Mucosa of gallbladder (tissue), 1 donor: ENCODE data around the gene MOGAT3. TPM values are rescaled to one million over a fixed set of nuclear protein-coding genes. Genes with fewer than 3 reads are reported as not detected.

Source experiments
- DNase-seq: peaks from one replicate; pipeline ENCODE4 v3.0.0-alpha.2; 2020; ENCODE audit warnings: low spot score
- total RNA-seq: library from RNA; stranded (reverse); gene quantifications from one replicate; pipeline ENCODE4 v1.2.1, GENCODE V29; 2021
- donor health status: DM: no; HTN: no; CAD: no.

Gene MOGAT3, protein sequence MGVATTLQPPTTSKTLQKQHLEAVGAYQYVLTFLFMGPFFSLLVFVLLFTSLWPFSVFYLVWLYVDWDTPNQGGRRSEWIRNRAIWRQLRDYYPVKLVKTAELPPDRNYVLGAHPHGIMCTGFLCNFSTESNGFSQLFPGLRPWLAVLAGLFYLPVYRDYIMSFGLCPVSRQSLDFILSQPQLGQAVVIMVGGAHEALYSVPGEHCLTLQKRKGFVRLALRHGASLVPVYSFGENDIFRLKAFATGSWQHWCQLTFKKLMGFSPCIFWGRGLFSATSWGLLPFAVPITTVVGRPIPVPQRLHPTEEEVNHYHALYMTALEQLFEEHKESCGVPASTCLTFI
- 0.14 TPM for total RNA-seq

DNA sequence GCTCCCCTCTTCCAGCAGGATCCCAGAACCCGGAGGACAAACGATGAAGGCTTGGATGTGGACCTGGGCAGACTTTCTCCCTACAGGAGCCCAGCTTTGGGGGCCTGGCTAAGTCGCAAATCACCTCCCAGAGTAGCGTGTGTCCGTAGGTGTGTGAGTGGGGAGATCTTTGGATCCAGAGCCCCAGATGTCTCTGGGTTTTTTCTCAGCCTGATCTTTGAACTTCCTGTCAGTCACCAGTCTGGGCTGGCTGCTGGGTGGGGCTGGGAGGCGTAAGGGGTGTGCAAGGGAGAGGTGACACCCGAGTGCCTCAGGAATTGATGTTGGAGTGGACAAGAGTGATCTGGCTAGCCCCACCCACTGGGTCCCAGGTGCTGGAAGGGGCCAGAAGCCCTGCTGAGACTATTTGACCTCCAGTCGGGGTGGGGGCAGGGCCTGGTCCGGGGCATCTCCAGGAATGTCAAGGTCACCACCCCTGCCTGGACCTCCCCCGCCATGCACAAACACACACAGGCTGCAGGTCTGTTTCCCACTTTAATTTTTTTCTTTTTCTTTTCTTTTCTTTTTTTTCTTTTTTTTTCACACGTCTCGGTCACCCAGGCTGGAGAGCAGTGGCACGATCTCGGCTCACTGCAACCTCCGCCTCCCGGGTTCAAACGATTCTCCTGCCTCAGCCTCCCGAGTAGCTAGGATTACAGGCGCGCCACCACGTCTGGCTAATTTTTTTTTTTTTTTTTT is at the start of gene MOGAT3:
Gene MOGAT3 (minus strand): TSS at position 175 of the 738 bp plus-strand sequence. CDS start 182 bp downstream, outside the sequence.
- no peak for DNase-seq

DNA sequence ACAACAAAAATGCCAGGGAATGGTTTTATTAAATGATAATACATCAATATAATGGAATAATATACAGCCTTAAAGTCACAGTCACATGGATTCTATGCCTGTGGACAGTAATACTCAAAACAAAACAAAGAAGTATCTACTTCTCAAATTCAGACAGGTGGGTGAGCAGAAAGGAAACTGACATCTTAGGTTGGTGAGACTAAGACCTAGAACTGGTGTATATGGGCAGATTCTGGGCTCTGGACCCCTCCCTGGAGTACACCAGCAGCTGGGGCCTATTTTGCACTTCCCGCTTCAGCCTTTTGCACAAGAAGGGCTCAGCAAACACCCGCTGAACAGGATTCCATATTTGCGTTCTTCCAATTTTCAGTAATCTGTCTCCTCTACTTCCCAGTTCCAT is 49.5 kb upstream of the MOGAT3 start:
- no peak for DNase-seq

DNA sequence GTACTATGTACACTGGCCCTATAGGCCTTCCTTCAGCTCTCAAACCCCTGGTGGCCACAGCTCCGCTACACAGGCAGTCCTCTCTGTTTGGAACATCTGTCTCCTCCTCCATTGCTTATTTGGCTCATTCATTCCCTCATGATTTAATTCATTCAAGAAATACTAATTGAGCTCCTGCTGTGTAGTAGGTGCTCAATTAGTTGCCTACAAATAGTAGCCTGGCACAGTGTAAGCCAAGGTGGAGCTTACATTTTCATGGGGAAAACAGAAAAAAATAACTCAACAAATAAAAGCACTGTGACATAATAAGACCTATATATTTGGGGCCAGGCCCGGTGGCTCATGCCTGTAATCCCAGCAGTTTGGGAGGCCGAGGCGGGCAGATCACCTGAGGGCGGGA is 47.4 kb upstream of the MOGAT3 start:
- DNase-seq: no peak

DNA sequence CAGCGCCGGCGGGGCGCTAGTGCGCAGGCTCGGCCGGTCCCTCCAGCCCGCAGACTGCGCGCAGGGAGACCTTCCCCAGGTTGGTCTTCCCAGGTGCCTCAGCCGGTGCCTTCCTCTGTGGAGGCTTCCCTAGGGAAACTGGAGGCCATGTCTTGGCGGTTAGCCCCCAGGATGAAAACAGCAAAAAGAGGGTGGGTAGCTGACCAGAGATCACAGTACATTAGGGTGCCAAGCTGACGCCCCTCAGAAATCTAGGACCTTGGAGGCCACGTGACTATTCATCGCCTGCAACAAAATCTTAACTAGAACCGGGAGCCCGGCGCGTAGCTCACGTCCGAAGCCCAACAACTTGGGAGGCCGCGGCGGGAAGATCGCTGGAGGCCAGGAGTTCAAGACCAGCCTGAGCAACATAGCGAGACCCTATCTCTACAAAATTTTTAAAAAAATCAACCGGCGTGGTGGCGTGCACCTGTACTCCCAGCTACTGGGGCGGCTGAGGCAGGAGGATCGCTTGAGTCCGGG is 44.4 kb upstream of the MOGAT3 start:
- no peak for DNase-seq

DNA sequence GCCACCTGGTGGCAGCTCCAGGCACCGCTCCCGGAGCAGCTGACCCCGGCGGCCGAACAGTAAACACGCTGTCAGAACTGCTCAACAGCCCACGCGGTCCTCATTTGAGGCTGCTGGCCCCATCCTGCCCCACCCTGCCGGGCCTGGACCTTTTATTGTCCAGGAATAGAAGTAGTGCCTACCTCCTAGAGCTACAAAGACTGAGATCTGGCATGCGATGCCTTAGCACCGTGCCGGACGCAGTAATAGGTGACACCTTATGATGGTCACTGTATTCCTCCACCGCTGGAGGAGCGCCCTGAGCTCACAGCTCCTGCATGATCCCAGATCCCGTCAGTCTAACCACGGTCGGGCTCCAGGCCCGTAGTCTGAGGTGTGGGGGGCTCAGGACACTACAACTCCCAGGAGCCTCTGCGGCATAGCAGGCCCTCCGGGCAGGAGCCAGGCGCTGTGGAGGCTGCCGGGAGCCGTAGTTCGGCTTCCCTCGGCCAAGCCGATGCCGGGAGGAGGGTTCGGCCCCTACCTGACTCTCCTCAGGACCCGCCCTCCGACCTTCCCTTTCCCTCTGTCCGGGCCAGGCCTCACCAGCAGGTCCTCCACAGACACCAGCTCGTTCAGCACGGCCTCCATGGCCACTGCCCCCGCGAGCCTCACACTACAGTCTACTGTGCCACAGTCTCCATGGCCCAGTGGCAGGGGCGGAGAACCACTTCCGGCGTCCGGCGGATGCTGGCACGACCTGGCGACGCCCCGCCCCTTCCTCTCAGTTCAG is 43.7 kb upstream of the MOGAT3 start, which contains the start of gene FIS1:
Gene FIS1 (minus strand): TSS at position 707 of the 772 bp plus-strand sequence. CDS start 77 bp downstream, at position 630.
- peak; percentile 93 for DNase-seq

DNA sequence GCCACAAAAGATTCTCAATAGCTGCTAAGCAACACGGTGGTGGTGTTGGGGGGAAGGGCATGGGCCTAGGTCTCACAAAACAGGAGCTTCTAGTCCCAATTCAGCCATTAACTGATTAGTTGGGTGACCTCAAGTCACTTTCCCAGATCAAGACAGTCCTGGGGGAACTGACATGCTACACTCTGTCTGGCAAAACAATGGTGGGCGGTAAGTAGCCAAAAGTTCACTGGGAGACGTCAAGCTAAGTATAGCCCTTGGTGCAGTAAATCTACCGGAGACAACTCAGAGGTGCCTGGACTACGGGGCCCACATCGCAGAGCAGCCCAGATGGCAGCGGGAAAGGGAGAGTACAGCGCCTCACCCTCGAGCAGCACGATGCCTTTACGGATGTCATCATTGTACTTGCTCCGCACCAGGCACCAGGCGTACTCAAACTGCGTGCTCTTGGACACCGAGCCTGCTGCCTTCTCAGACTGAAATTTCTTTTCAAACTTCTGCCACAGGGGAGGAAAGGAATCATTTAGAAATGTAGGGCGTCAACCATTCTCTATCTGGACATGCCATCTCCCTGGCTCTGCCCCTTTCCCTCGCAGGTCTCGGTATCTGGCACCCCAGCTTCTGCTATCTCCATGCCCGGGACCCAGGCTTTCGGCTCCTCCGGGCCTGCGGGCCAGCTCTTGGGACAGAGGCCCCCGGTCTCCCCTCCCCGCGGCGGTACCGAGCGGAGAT is 43.0 kb upstream of the MOGAT3 start:
- DNase-seq: no peak

DNA sequence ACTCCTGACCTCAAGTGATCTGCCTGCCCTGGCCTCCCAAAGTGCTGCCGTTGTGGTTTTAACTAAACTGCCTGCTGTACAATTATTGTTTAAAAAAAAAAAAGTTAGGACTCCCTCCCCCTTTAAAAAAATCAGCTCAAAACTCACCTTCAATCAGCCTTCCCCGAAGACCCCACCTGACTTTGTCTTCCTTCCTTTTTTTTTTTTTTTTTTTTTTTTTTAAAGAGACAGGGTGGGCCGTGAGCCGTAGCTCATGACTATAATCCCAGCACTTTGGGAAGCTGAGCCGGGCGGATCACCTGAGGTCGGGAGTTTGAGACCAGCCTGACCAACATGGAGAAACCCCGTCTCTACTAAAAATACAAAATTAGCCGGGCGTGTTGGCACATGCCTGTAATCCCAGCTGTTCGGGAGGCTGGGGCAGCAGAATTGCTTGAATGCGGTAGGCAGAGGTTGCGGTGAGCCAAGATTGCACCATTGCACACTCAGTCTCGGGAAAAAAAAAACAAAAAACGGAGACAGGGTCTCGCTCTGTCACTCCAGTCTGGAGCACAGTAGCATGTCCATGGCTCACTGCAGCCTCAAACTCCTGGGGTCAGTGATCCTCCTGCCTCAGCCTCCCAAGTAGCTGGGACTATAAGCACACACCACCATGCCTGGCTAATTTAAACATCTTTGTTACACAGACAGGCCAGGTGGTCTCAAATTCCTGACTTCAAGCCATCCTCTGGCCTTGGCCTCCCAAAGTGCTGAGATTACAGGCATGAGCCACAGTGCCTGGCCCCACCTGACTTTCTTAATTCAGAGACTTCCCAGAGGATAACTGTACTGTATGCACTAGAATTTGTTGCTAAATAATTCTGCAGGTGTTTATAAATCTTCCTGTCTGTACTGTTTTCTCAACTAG is 40.9 kb upstream of the MOGAT3 start:
- no peak for DNase-seq

DNA sequence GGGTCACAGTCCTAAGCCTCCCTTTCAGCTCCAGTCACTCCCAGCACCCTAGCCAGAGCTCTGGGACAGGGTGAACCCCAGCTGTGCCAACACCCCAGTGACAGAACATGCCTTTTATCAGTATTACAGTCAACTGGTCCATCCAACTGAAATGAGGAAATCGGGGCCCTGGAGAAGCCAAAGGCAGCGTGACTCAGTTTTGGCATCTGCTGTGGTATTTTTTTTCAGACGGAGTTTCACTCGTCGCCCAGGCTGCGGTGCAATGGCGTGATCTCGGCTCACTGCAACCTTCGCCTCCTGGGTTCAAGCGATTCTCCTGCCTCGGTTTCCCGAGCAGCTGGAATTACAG is 40.2 kb upstream of the MOGAT3 start:
- DNase-seq: no peak

DNA sequence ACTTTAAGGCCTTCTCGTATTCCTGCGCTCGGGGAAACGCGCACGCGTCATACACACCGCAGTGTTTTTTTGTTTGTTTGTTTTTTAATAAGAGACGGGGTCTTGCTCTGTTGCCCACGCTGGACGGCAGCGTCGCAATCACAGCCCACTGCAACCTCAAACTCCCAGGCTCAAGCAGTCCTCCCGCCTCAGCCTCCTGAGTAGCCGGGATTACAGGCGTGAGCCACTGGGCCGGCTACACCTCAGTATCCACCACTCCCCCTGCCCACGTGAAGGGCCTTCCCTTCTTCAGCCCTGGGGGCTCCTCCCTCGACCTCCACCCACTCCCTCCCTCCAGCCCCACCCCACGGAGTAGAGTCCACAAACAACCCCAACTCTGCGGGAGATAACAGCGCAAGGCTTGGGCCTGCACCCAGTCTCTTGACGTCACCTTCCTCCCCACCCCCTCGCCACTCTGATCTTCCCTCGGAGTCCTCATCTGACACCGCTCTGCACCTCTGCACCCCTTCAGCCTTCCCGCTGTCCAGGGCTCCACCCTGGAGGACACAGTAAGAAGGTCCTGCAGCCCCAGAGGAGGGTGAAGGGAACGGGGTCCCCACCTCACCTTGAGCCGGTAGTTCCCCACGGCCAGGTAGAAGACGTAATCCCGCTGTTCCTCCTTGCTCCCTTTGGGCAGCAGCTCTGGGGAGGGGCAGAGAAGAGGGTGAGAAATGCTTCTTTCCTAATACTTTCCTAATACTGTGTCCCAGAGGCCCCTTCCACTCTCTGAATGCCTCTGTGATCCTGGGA is 39.6 kb upstream of the MOGAT3 start:
- peak; percentile 47 for DNase-seq

DNA sequence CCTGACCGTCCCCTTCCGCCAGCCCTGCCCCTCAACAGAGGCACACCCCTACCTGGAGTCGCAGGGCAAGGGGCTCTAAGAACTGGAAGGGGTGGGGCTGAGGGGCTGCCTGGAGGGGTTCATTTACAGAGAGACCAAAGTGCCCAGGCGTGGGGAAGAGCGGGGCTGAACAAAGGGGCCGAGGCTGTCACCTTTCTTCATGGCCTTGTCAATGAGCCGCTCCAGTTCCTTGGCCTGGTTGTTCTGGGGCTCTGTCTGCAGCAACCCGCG is 39.0 kb upstream of the MOGAT3 start:
- no peak for DNase-seq

DNA sequence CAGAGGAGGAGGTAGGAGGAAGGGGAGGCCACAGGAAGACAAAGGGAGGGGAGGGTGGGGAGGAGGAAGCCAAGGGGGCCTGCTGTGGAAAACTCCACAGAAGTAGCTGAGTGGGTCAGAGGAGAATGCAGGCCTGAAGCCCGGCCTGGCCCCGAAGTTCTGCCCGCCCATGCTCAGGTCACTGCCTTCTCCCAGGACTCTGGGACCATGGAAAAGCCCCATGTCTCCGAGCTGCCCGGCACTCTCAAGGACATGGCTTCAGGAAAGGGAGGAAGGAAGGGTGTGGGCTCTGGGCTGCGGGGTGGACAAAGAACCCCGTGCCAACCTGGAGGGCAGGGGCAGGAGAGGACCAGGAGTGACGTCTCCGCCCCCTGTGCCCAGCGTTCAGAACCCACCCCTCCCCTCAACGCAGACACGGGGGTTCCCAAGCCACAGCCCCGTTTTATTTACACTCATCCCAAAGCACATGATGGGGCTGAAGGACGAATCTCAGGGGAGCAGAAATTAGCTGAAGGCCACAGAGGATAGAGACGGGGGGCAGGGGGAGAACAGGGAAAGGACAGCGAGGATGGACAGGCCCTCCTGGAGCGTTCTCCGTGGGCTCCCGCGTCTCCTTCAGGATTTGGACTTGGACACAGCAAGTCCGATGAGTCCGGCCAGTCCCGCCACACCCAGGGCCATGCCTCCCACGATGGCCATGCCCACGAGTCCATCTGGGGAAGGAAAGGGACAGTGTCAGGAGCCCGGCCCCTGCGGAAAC is 38.5 kb upstream of the MOGAT3 start:
- DNase-seq: no peak

DNA sequence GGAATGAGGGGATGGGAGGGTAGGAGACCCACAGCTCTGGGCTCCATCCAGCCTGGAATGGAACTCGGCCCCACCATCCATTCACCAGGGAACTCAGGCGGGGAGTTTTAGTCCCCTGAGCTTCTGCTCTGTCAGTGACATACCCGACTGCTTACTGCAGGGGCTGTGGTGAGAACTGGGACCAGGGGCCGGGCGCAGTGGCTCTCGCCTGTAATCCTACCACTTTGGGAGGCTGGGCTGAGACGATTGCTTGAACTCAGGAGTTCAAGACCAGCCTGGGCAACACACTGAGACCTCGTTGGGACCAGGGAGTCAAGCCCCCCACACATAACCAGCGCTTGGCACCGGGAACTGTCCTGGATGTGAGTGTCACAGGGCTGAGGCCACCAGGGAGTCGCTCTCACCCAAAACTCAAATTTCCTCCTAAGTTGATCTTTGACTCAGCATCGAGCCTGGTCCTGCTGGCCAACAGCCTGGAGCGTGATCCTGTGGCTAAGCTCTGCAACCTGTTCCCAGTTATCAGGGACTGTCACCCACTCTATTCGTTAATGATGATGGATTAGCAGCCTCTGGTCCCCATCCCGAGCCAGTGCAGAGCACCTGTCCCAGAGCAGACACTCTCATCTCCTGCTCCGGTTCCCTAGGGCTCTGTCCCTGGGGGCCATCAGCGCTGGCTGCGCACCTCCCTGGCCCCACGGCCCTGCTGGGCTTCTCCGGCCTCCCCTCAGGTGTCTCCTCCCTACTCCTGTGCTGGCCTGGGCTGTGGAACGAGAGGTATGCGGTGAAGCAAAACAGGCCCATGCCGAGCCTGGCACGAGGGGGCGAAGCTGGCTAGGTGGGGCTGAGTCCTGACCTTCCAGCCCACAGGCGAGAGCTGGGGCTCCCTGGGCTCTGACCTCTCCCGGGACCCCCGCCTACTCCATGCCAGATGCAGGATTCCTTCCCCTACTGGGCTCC is 37.7 kb upstream of the MOGAT3 start:
- DNase-seq: no peak

DNA sequence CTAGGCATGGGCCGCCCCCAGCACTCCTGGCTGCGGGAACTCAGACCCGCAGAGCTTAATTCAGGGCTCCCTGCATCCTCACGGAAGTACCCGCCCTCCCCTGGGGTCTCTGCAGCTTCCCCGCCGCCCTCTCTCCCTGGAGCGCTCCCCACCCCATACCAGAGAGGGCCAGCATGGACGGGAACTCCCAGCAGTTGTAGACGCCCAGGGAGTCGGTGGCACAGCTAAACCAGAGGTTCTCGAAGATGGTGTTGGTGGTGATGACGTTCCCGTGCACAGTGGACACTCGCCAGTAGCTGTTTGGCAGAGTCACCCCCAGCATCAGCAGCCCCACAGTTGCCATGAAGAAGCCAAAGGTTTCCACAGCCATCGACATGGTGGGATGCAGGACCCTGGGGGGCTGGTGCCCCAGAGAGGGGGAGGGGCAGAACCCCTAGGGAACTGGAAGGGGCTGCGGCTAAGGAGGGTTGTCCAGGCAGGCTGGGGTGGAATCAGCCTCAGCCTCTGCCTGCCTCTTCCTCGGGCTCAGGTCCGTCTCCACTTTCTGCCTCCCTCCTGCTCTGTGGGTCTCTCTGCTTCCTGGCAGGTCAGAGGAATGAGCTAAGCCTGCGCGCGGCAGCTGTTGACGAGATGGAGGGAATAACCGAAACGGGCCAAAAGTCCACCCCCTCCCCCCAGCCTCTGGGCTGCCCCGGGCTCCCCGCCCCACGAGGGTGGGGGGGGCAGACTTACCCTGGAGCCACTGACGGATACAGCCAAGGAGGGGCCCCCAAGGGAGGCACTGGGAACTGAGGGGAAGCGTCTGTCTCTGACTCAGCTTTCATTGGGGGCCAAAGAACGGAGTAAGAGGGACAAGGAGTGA is 36.6 kb upstream of the MOGAT3 start, which contains the start of gene CLDN15:
Gene CLDN15 (minus strand): TSS at position 597 of the 862 bp plus-strand sequence. CDS start 221 bp downstream, at position 376.
- DNase-seq: peak; percentile 52

DNA sequence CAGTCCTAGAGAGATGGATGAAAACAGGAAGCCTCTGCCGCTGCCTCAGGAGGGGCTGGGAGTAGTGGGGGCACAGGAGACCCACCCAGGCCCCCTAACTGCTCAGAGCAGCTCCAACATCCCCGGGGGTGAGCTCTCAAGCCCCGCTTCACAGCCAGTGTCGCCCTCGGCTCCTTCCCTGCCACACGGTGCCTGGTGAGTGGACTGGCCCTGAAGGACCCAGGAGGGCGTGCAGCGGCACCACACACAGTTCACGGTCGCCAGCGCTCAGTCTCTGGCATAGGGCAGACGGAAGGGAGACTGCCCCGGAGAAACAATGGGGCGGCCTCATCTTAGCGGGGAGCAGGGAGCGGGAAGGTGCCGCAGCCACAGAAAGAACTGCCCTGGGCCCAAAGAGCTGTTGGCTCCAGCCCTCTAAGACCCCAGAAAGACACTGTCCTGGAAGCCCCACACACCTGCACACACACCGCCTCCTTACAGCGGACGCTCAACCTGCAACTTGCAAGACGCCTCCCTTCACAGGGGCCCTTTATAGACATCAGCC is 35.5 kb upstream of the MOGAT3 start:
- DNase-seq: no peak

DNA sequence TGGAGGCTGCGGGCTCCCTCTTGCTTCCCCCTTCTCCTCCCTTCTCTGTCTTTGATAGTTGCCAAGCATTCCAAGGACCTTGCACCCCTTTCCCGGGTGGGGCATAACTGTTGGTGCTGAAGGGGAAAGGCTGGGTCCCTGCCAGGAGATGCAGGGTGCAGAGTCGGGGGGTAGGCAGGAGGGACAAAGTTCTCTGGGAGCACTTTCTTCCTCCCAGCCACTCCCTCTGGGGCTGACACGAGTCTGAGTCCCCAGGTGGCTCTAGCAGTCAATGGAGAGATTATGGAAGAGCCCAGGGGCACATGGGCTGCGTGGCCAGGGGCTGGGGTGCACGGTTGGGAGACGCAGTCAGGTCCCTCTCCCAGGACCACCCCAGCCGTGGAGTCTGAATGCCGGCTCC is 34.7 kb upstream of the MOGAT3 start:
- peak; percentile 57 for DNase-seq

DNA sequence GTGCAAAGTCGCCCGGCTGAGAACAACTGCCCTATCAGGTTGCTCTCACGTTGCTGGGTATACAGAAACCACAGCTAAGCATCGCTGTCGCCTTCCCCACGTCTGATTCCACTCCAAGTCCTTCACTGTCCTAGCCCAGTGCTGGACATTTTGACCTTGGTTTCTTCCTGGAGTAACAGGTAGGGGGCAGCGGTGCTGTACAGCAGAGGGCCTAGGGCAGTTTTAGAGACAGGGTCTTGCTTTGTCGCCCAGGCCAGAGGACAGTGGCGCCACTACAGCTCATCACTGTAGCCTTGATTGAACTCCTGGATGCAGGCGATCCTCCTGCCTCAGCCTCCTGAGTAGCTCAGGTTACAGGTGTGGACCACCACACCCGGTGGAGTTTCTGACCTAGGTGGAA is 34.2 kb upstream of the MOGAT3 start:
- no peak for DNase-seq

DNA sequence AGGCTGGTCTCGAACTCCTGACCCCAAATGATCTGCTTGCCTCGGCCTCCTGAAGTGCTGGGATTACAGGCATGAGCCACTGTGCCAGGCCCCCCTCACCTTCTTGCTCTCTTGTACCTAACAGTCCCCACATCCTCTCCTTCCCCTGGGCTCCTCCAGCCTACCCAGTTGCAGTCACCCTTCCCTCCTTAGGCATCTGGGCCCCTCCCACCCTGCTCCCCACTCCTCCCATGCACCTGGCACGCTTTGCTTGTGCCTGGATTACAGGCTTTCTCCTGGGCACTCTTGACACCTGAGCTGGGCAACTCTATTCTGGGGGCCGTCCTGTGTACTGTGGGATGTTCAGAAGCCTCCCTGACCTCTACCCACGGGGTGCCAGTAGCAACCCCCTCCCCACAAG is 33.8 kb upstream of the MOGAT3 start:
- no peak for DNase-seq
